GM11168 (cell line): ENCODE measurements around the gene ARHGAP29.
"Not testable (repeated sequence)": the region's sequence is repeated elsewhere in the genome, so short reads cannot be mapped to it uniquely, and the experiment has no call there.

Experiments
- in situ Hi-C: fragments of 300-500 bp; cut with MboI; formaldehyde crosslinking; loops from one replicate; pipeline ENCODE4 v1.12.0; 2022; ENCODE audit warnings: low sequenced_read_pairs; ENCODE audit not compliant: unreplicated experiment

ARHGAP29 gene

DNA sequence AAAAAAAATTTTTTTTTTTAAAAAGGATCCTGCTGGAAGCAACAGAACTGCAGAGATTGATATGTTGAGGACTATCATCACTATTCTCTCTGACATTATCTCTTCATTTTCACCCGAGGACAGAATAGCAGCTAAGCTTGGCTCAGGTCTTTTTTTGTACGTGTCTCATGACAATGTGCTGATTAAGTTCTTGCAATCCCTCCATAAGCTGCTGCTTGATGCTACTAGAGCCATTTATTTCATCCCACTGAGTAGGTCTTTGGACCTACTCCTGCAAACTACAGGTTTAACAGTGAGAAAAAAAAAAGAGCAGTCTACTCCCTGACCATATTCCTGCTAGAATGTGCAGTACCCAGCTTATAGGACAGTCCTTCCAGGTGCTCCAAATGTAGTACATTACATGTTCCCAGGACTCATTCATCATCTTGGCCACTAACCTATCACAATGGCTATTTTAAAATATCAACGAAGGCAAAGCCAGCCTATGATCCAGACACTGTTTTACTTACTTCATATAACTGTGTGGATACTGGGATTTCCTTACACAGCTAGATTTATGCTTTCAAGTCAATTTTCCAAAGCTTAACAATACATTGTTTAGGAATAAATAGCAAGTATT is 54.1 kb downstream of the ARHGAP29 start:
- in situ Hi-C loops = no loop called here

GRCh38 chr1:94182191-94182590 is 55.2 kb downstream of the ARHGAP29 start:
- in situ Hi-C loops = no loop called here

GRCh38 chr1:94180650-94181049 is 56.7 kb downstream of the ARHGAP29 start:
- in situ Hi-C loops = no loop called here

- in situ Hi-C loops = no loop called here
Observed at GRCh38 chr1:94178901-94179300, 58.5 kb downstream of the ARHGAP29 start.

DNA sequence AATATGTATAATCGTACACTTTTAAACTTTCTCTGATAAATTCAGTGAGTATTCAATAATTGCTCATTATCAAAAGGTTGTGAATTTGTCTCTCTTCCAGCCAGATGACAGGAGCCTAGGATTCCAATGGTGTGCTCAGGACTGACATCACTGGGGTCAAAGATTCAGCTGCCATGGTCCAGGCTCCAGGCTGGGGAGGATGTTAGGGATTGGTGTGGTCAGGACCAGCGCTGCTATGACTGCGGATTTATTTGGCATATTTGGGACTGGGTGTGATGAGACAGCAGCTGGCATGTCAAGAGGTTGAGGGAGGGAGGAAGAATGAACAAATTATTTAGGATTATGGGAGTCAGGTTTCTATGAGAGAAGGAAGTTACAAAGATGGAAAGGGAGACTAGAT is 68.3 kb downstream of the ARHGAP29 start:
- in situ Hi-C loops = no loop called here

GRCh38 chr1:94165843-94166242 is 71.5 kb downstream of the ARHGAP29 start:
- in situ Hi-C loops = no loop called here

DNA sequence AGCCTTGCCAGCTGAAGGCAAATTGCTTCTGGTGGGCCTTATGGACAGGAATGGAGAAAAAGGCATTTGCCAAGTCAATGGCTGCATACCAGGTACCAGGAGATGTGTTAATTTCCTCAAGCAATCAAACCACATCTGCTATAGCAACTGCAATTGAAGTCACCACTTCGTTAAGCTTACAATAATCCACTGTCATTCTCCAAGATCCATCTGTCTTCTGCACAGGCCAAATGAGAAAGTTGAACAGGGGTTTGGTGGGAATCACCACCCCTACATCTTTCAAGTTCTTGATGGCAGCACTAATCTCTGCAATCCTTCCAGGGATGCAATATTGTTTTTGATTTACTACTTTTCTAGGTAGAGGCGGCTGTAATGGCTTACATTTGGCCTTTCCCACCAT is 72.5 kb downstream of the ARHGAP29 start:
- in situ Hi-C loops = not testable (repeated sequence)

GRCh38 chr1:94164121-94164520 is 73.3 kb downstream of the ARHGAP29 start:
- in situ Hi-C loops = not testable (repeated sequence)

GRCh38 chr1:94163249-94163648 is 74.1 kb downstream of the ARHGAP29 start:
- in situ Hi-C loops = not testable (repeated sequence)

- in situ Hi-C loops = no loop called here
Observed at GRCh38 chr1:94160811-94161210, 76.6 kb downstream of the ARHGAP29 start.

- in situ Hi-C loops = no loop called here
Observed at GRCh38 chr1:94156096-94156625, 81.2 kb downstream of the ARHGAP29 start.

DNA sequence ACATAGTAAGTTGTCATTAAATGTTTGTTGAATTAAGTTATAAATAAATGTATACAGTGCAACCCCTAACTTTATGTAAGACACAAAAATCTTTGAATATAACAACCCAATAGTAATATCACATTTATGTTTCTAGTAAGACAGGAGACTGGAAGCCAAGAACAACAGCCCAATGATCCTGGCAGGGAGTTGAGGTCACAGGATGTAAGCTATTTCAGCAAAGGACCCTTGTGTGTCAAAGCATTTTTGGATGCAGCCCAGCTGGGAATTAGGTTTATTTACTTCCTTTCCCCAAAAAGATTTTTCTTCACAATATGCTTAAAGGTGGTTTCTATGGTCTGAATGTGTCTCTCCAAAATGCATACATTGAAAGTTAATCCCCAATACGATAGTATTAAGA is 82.4 kb downstream of the ARHGAP29 start:
- in situ Hi-C loops = no loop called here

GRCh38 chr1:94153133-94153532 is 84.3 kb downstream of the ARHGAP29 start:
- in situ Hi-C loops = no loop called here

GRCh38 chr1:94149166-94149565 is 88.2 kb downstream of the ARHGAP29 start:
- in situ Hi-C loops = not testable (repeated sequence)

- in situ Hi-C loops = no loop called here
Observed at GRCh38 chr1:94146273-94146672, 91.1 kb downstream of the ARHGAP29 start.

GRCh38 chr1:94144836-94145235 is 92.5 kb downstream of the ARHGAP29 start:
- in situ Hi-C loops = no loop called here

- in situ Hi-C loops = no loop called here
Observed at GRCh38 chr1:94143809-94144176, 93.6 kb downstream of the ARHGAP29 start.

GRCh38 chr1:94143173-94143808 is 94.1 kb downstream of the ARHGAP29 start:
- in situ Hi-C loops = no loop called here

GRCh38 chr1:94142583-94142982 is 94.8 kb downstream of the ARHGAP29 start:
- in situ Hi-C loops = no loop called here

DNA sequence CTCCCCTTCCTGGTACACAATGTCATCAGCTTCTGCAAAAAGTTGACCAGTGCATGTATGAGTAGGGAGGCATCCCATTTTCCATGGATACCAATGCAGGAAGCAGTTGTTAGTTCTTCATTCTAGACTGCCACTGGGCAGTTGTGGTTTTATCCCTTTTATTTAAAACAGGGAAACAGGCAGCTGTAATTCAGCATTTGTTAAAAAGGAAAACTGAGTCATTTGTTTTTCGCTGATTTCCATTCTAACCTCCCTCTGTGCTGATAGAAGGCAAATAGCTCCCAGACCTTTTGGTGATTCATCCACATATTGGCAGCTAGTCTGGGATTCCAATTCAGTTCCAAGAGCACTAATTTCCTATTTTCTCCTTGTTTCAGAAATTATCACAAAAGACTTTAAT is 95.4 kb downstream of the ARHGAP29 start:
- in situ Hi-C loops = no loop called here

DNA sequence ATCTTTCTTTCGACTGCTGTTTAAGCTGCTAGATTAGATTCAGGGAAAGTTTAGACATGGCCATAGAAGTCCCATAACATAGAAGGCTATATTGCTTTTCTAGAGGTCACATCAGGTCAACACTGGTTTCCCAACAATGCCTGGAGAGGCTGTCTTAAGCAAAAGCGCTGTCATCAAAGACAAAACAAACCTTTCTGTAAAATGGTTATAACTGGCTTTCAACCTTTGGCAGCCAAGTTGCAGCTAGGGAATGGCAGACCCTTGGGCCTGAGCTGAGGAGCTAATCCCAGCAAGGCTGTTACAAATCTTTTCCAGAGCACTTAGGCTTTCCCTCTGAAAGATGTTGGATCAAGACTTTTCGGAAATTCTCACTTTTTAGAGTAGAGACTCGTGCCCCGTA is 105.3 kb downstream of the ARHGAP29 start:
- in situ Hi-C loops = no loop called here
